HG02885 (cell line): ENCODE measurements around the gene HSPB6.
A peak's percentile ranks its signal among the peaks of the same experiment; 100 is the strongest.
"Not testable (repeated sequence)": the region's sequence is repeated elsewhere in the genome, so short reads cannot be mapped to it uniquely, and the experiment has no call there.

ENCODE experiments used
- ATAC-seq: cut with Tn5 transposase; IDR thresholded peaks from one replicate; pipeline ENCODE4 v1.9.1; 2021; ENCODE audit warnings: mild to moderate bottlenecking; ENCODE audit not compliant: unreplicated experiment, poor library complexity

Gene HSPB6

DNA sequence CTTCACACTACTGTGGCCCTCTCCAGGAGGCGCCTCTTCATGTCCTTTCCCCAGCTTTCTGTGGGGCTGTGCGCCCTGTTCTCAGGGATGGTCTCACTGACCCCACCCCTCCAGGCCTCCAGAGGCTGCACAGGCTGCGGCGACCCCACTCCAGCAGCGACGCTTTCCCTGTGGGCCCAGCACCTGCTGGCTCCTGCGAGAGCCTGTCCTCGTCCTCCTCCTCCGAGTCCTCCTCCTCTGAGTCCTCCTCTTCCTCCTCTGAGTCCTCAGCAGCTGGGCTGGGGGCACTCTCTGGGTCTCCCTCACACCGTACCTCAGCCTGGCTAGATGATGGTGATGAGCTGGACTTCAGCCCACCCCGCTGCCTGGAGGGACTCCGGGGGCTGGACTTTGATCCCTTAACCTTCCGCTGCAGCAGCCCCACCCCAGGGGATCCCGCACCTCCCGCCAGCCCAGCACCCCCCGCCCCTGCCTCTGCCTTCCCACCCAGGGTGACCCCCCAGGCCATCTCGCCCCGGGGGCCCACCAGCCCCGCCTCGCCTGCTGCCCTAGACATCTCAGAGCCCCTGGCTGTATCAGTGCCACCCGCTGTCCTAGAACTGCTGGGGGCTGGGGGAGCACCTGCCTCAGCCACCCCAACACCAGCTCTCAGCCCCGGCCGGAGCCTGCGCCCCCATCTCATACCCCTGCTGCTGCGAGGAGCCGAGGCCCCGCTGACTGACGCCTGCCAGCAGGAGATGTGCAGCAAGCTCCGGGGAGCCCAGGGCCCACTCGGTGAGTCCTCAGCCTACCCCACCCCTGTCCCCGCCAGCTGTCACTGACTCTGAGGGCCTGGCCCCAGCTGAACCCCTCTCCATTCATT lies 29.7 kb upstream of the HSPB6 start:
- ATAC-seq: no peak

DNA sequence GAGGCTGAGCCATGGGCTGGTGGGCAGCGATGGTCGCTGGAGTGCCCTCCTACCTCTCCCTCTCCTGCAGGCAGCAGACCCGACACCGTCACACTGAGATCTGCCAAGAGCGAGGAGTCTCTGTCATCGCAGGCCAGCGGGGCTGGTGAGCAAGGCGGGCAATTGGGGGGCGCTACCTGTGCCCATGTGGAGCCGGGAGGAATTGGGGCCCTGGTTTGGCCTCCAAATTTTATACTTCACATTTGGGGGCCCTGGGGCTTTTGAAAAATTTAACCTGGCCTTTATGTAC lies 28.5 kb upstream of the HSPB6 start:
- ATAC-seq: no peak

DNA sequence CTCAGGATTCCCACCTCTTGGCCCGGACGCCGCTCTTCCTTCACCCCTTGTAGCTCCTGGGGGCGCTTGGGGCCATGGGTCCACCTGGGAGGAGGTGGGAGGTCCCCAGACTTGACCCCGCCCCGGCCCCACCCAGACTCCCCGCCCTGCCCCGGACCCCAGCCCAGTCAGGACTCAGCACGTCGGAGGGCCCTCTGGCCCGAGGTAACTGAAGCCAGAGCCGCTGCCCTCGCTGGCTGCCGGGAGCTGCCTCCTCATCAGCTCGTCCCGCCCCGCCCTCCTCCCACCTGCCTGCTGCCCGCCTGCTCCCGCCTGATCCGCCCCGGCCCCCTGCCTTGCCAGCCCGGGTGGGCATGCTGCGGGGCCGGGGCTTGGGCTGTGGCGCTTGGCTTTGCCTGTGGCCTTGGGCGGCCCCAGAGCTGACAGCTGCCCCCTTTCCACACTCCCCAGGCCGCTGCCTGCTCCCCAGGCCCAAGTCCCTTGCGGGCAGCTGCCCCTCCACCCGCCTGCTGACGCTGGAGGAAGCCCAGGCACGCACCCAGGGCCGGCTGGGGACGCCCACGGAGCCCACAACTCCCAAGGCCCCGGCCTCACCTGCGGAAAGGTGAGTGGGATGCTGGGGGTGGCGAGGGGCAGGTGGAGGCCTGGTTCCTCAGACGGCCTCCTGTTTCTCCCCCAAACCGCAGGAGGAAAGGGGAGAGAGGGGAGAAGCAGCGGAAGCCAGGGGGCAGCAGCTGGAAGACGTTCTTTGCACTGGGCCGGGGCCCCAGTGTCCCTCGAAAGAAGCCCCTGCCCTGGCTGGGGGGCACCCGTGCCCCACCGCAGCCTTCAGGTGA lies 27.9 kb upstream of the HSPB6 start:
- no peak for ATAC-seq

DNA sequence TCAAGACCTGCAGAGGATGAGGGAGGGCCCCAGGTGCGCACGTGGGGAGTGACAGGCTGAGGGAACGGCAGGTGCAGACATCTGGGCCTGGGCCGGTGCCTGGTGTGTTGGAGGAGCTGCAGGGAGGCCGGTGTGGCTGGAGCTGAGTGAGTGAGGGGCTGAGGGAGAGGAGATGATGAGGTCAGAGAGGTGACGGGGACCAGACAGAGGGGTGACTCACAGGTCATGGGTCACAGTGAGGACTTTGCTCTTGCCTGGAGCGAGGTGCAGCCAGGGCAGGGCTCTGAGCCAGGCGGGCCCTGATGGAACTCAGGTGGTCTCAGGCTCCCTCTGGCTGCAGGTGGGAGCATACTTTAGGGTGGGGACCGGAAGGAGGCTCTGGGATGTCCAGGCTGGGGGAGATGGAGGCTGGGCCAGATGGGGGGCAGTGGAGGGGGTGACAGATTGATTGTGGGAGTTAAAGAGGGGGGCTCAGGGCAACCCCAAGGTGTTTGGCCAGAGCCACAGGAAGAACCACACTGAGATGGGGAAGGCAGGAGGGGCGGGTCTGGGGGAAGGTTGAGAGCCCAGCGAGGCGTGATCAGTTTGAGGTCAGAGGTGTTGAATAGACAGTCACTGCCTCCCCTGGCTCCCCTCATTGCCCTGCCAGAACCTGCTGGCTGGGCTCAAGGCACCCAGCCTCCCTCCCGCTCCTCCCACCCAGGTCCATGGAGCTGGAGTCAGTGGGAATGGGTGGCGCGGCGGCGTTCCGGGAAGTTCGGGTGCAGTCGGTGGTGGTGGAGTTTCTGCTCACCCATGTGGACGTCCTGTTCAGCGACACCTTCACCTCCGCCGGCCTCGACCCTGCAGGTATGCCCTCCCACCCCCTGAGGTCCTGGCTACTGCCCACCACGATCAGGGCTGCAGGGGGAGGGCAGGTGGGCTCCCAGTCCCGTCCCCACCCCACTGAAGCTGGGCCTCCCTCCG lies 26.9 kb upstream of the HSPB6 start:
- no peak for ATAC-seq

DNA sequence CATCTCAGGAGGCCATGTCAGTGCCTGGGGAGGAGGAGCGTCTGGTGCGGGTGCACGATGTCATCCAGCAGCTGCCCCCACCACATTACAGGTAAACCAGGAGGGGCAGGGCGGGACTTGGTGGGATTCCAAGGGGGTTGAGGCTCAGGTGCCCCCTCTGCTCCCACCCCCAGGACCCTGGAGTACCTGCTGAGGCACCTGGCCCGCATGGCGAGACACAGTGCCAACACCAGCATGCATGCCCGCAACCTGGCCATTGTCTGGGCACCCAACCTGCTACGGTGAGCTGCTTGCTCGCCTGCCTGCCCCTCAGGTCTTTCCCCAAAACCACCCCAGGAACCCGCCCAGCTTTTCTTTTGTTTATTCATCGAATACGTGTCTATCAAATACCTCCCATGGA lies 25.8 kb upstream of the HSPB6 start:
- no peak for ATAC-seq

DNA sequence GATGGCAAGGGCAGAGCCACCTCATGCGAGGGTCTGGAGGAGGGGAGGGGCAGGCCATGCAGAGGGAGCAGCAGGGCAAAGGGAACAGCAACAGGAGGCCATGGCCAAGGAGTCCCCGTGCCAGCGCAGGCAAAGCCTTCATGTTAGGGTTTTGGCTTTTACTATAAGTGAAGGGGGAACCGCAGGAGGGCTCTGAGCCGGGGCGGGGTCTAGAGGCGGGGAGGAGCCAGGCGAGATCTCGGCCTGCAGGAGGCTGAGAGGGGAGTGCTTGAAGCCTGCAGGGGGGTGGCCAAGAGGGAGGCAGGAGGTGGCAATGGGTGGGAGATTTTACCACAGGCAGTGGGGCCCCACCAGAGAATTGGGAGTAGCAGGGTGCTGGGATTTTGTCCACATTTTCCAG lies 24.8 kb upstream of the HSPB6 start:
- ATAC-seq: no peak

DNA sequence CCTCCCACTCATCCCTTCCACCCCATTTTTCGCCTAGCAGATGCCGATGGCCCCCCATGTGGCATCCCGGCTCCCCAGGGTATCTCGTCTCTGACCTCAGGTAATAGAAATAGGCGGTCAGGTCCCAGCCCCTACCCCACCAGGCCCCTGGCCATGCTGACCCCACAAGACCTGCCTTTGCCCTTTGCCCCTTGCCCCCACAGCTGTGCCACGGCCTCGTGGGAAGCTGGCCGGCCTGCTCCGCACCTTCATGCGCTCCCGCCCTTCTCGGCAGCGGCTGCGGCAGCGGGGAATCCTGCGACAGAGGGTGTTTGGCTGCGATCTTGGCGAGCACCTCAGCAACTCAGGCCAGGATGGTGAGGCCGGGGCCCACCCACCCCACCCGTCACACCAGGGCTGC lies 23.9 kb upstream of the HSPB6 start:
- no peak for ATAC-seq

DNA sequence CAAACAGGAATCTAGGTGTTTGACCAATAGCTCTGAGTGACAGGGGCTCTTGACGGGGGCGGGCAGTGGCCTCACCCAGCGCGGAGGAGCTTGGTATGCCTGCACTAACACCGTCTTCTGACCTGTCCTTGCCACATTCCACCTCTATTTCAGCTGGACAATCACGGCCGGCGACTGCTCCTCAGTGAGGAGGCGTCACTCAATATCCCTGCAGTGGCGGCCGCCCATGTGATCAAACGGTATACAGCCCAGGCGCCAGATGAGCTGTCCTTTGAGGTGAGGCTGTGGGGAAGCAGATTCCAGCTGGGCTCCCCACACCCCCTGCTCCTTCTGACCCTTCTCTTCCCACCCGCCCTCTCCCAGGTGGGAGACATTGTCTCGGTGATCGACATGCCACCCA lies 23.2 kb upstream of the HSPB6 start:
- ATAC-seq: no peak

DNA sequence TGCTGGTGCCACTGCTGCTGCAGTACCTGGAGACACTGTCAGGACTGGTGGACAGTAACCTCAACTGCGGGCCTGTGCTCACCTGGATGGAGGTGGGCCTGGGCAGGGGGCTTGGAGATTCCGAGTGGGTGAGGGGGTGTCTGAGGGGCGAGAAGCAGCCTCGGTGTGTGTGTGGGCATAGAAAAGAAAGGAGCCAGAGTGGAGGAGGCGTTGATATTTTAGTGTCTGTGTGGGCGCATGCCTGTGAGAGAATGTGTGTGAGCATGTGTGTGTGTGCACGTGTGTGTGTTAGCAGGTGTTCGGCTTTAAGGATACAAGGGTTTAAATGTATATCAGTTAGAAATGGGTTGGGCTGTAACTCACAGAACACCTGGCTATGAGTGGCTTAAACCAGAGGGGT lies 22.2 kb upstream of the HSPB6 start:
- no peak for ATAC-seq

DNA sequence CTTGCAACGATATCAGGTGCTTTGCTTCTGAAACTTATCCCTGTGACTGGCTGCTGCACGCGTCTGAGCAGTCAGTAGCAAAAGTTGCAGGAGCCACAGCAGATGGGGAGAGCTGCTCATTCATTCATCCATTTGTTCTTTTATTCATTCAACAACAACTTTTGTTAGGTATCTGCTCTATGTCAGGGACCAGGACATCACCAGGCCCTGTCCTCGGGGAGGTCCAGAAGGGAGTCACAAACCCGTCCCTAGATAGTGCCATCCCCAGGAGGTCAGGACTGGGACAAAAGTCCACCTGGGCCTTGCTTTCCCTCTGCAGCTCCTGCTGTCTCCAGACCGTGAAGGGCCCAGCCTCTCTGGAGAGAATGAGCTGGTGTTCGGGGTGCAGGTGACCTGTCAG lies 21.1 kb upstream of the HSPB6 start:
- no peak for ATAC-seq

DNA sequence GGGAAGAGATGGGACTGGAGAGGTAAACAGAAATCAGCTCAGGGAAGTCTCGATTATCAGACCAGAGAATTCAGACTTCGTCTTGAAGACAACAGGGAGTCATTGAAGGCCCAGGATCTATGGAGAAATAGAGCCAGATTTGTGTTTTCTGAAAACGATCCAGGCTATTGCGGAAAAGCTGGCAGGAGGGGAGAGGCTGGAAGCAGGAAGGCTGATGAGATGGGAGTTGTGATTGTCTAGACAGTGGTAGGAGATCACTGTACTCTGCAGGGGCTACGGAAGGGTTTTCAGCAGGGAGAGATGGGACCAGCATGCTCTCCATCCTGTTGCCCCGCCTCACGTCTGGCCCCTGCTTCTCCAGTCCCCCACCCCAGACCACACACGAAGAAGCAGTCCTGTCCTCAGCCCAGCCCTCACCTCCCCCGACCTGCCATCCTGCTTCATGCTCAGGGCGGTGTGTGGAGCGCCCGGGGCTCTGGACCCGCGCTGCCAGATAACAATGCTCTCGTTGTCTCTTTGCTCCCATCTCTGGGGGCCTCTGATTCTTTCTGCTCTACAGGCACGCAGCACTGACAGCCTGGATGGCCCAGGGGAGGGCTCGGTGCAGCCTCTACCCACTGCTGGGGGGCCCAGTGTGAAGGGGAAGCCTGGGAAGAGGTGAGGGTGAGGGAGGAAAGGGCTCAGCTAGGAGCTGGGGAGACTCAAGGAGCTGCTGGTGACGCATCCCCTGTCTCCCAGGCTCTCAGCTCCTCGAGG lies 20.4 kb upstream of the HSPB6 start:
- ATAC-seq: no peak

DNA sequence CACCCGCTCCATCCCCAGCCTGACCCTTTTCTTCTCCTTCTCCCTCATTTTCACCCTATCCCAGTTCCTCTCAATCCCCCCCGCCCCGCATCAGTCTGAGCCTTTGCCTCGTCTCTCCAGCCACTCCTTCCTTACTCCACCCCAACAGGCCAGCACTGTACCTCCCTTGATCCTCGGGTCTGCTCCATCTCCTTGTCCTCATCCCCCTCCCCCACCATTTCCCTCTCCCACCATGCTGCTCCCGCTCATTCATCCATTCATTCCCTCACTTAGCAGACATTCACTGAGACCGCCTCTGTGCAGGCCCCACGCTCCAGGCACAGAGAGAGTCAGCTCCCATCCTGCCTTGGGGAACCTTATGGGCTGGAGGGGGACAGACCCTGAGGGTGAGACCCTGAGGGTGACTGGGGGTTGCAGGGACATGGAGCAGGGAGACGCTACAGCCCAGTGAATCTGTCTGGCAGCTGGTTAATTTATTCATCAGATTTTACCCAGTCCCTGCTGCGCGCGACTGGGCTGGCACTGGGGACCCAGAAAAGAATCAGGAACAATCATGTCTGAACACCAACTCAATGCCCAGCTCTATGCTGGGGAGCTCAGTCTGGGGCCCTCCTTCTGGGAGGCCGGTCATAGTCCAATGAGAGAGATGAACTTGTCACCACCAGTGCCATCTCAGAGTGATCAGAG lies 19.4 kb upstream of the HSPB6 start:
- ATAC-seq: no peak

DNA sequence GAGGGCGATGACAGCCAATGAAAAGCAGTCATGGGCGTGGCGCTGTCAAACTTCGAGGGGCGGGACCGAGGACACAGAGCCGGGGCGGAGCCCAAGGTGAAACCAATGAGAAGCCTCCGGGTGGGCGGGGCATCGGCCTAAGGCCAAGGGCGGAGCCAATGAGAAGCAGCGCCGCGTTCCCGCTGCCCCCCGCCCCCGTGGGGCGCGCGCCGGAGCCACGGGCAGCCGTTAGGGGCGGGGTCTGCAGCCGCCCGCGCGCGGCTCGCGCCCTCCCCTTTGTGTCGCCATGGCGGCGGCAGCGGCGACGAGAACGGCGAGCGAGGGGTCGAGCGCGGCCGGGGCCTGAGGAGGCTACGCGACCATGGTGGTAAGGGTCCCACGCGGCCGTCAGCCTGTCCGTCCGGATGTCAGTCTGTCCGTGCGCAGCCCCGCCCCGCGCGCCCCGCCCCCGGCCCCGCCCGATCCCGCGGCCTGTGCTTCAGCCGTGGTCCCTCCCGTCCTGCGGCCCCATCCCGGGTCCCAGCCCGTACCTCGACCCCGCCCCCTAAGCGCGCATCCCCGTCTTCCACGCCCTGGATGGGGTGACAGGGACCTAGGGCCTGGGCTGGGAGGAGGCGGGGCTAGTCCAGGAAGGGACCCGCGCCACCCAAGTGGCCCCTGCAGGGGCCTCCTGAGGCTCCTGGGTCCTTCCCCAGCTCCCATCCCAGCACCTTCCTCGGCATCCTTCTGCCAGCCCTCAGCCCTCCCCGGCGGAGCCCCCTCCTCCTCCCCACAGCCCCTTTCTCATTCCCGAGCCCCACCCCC lies 18.7 kb upstream of the HSPB6 start, which contains the start of gene ARHGAP33:
ARHGAP33 (plus strand) TSS at position 267 of the 804 bp plus-strand sequence; CDS start at position 362, 95 bp downstream.
- peak; percentile 94 for ATAC-seq

DNA sequence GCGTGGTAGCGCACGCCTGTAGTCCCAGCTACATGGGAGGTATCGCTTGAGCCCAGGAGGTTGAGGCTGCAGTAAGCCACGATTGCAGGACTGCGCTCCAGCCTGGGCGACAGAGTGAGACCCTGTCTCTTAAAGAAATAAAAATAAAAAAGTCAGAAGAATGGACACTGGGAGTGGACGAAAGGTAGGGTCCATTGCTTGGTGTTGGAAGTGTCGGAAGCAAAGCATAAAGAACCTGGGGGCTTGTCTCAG lies 18.1 kb upstream of the HSPB6 start:
- no peak for ATAC-seq

DNA sequence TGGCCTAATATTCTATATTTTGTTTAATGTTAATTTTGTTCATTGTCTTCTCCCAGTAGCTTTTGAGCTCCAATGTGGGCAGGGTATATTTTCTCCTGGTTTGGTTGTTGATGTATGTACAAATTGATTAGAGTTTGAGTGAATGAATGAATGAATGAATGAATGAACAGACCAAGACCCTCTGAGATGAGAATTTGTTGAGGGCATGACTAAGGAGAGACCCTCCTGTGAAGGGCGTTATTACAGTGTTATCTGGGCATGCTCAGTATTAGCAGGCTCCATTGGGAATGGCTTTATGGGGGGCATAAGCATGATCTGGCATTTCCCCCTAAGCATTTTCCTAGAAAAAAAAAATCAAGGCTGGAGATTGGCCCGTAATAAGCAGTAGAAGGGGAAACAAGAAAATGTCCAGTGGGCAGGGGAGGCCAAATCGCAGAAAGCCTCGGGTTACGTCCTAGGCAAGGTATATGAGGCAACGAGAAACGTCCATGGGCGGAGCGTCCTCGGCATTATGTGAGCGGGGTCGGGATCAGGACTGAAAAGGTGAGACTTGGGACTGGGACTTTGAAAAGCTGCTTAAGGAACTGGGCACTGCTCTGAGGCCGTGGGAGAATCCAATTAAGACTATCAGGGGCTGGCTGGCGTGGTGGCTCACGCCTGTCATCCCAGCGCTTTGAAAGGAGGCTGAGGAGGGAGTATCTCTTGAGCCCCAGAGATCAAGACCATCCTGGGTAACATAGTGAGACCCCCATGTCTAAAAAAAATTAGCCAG lies 17.6 kb upstream of the HSPB6 start:
- ATAC-seq: no peak

DNA sequence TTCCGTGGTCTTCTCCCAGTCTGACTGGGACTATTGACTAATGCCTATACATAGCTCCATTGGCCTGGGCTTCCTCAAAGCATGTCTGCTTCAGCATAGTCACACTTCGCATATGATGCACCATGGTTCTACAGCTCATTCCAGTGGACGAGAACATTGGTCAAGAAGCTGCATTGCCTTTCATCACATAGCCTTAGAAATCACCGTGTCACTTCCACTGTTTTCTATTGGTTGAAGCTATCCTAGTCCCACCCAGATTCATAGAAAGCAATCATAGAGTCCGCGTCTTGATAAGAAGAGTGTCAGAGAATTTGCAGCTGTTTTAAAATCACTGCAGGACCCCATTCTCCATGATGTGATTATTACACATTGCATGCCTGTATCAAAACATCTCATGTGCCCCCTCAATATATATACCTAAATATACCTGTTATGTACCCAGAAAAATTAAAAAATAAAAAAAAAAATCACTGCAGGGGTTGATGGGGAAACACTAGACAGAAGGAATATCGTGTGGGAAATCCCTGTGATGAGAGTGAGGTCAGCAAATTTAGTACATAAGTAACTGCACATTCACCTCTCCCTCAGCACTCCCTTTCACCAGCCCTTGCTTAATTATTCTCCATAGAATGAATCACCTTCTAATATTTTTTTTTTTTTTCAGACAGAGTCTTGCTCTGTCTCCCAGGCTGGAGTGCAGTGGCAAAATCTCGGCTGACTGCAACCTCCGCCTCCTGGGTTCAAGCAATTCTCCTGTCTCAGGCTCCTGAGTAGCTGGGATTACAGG lies 16.4 kb upstream of the HSPB6 start:
- ATAC-seq: no peak

DNA sequence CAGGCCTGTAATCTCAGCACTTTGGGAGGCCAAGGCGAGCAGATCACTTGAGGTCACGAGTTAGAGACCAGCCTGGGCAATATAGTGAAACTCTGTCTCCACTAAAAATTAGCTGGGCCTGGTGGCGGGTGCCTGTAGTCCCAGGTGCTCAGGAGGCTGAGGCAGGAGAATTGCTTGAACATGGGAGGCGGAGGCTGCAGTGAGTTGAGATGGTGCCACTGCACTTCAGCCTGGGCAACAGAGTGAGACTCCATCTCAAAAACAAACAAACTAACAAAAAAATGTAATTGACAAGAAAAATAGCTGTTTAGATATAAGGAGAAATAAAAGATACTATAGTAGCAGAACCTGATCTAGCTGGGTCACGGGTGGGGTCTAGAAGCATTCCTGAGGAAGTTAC lies 15.5 kb upstream of the HSPB6 start:
- not testable (repeated sequence) for ATAC-seq
